Hepatocyte (in vitro differentiated cells): Measurements from ENCODE around the gene BLOC1S1.

Experiments used
- CTCF ChIP-seq: fragments of 200-600 bp; sonication (generic); IDR thresholded peaks from 2 replicates; pipeline ENCODE4 v1.5.1; 2016; ENCODE audit warnings: antibody characterized with exemption, mild to moderate bottlenecking; ENCODE audit not compliant: poor library complexity
- EZH2 ChIP-seq: fragments of 200-600 bp; sonication (generic); IDR thresholded peaks from 2 replicates; pipeline ENCODE4 v1.6.1; 2016; ENCODE audit warnings: antibody characterized with exemption, mild to moderate bottlenecking, borderline replicate concordance

- TF ChIP-seq CTCF (no peak), EZH2 (no peak)
Measured at GRCh38 chr12:55728939-55729818, 13.3 kb downstream of the BLOC1S1 start, which contains the start of gene CD63.
